GOT3 (cell line): ENCODE data around the gene OVCA2.
A peak's percentile ranks its signal among the peaks of the same experiment; 100 is the strongest.

Experiments
- DNase-seq: peaks from one replicate; lab custom pipeline; 2025; ENCODE audit warnings: mixed read lengths; lab: John Stamatoyannopoulos, UW

The OVCA2 gene

DNA sequence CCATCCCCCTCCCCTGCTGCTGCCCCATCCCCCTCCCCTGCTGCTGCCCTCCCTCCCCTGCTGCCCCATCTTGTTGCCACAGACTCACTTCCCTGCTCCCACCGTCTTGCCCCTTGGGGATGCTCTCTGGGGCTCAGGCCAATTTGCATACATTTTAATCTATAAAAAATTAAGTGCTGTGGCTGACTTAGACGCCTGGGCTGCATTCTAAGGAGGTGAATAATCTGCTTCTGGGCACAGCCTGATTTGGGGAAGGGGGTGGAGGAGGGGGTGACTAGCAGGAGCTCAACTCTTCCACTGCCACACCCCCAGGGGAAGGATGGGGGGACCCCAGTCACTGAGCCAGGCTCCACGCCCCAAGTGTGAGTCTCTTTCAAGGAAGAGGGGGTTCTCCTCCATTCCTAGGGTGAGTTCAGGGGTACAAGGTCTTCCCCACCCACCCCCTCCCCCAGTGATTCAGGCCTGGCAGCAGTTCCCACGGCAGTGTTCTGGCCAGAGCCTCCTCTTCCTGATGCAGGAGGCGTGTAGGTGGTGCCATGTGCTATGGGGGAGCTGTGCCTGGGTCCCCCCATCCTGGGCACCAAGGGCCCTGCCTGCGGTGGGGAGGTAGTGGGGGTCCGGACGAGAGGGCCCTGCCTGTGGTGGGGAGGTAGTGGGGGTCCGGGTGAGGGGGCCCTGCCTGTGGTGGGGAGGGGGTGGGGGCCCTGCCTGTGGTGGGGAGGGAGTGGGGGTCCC lies 6.8 kb upstream of the OVCA2 start:
- DNase-seq, result peak; percentile 35

DNA sequence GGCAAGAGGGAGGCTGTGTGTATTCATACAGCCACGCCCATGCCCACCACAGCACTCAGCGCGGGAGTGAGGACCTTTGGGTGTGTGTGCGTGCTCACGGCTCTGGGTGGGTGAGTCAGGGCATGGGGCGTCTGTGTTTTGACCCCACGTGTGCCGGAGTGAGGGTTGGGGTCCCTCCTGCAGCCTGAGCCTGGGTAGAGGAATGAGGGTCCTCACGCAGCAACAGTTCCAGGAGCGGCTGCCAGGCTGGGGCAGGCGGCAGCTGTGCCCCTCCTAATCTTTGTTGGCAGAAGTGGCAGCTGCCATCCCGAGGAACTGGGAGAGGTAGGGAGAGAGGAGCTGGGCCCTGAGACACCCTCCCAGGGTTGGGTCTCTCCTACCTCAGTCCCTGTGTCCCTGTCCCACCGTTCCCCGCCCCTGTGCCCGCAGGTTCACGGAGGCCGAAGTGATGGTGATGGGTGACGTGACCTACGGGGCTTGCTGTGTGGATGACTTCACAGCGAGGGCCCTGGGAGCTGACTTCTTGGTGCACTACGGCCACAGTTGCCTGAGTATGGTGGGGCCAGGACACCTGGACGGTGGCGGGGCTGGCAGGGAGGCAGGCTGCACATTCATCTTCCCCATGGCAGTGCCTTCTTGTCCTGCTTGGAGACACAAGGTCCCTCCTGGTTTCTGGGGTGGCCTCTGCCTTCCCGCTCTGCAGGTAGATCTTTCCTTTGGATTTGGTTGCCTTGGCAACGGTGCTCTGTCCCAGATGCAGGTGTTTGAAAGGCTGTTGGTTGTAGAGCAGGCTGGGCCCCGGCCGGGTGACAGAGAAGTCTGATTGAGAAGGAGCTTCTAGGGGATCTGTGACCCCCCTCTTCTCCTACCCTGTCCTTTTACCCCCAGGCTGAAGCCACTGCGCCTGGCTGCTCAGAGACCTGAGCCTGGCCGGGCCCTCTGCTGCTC lies 6.0 kb upstream of the OVCA2 start:
- DNase-seq, result no peak

GRCh38 chr17:2037155-2037554 lies 4.7 kb upstream of the OVCA2 start:
- no peak for DNase-seq

- DNase-seq, result no peak
Measured at GRCh38 chr17:2040219-2040827, 1.5 kb upstream of the OVCA2 start.

GRCh38 chr17:2040942-2041560 lies 771 bp upstream of the OVCA2 start:
- no peak for DNase-seq

GRCh38 chr17:2042390-2042847 lies 597 bp downstream of the OVCA2 start:
- DNase-seq, result no peak

GRCh38 chr17:2042933-2043332 lies 1.1 kb downstream of the OVCA2 start:
- DNase-seq, result no peak

GRCh38 chr17:2043785-2044184 lies 2.0 kb downstream of the OVCA2 start:
- DNase-seq, result no peak

GRCh38 chr17:2044263-2044894 lies 2.6 kb downstream of the OVCA2 start:
- no peak for DNase-seq

GRCh38 chr17:2047590-2047989 lies 5.8 kb downstream of the OVCA2 start:
- DNase-seq, result no peak

GRCh38 chr17:2048805-2049204 lies 7.0 kb downstream of the OVCA2 start:
- no peak for DNase-seq

GRCh38 chr17:2049333-2050299 lies 7.8 kb downstream of the OVCA2 start:
- DNase-seq, result peak; percentile 75

DNA sequence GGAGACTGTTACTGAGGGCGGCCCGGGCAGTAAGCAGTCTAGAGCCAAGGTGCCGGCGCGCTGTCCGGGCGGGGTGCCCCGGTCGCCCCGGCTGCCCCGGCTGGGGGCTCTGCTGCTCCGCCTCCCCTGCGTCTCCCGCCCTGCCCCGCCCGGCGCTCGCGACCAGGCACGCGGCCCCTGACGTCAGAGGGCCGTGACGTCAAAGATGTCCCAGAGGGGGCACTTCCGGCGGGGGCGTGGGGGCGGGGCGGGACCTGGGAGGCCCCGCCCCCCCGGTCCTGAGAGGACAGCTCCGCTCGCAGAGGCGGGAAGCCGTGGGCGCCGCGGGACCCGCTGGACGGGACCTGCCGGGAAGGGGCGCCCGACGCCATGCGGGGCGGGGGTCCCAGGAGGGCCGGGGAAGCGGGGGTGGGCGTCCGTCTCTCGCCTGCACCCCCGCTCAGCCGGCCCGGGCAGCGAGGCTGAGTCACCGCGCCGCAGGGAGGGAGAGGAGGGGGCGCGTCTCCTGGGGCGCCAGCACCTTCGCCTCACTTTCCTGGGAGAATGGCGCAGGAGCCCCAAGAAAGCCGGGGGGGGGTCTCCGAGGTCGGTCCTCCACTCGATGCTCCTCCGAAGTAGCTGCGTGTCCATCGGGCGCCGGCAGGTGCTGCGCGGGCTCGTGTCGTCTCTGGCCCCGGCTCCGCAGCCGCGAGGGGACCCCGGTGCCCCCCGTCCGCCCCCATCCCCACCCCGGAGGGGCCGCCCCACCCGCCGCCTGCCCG lies 8.7 kb downstream of the OVCA2 start:
- DNase-seq, result no peak

DNA sequence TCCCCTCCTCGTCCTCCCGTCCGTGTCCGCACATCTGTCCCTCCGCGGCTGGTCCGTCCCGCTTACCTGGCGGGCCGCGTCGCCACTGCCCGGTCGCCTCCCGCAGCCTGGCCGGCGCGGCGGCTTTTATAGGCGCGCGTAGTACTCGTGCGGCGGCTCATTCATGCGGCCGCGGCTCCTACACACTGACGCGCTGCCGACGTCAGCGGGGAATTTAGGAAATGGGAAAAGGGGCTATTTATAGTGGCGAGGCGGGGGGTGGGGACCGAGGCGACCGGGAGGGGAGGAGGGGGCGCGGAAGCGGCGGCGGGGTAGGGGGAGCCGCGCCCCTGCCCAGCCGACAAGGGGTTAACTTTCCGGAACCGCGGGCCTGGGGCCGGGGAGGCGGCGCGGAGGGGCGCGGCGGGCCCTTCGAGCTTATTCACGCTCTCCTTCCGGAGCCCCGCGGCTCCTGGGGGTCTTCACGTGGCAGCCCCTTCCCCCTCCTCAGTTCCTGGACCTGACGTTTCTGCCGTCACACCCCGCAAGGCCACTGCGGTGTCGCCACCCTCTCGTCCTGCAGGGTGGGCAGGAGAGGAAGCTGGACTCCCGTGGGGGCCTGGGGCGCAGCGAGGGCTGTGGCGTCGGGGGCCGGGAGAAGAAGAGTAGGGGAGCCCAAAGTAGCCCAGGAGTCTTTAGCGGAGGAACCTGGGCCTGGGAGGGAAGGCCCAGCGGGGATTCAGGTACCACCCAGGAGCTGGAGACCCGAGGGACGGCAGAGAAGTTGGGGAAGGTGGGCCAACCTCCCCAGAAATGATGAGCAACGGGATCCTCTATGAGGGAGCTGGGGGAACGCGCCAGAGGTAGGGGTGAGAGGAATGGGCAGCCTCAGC lies 9.5 kb downstream of the OVCA2 start:
- no peak for DNase-seq

DNA sequence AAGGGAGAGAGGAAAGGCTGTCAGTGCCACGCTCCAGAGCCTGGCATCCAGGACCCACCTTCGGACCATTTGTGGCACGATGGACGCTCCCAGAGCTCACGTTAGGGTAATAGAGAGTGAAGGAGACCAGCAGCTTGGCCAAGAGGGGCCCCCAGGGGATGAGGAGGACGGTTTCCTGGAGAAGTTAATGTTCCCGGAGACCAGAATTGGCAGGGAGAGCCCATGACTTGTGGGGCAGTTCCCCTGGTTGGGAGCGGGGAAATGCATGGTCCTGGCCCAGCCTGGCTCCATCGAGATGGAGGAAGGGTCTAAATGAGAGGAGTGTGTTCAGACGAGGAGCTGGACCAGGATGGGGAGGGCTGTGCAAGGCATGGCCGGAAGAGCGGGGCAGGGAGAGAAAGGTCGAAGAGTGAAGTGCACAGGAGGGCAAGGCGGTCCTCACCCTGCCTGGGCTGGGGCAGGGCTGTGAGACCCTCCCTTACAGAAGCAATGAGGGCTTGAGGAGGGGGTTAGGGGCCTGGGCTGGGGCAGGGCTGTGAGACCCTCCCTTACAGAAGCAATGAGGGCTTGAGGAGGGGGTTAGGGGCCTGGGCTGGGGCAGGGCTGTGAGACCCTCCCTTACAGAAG lies 10.2 kb downstream of the OVCA2 start:
- no peak for DNase-seq

DNA sequence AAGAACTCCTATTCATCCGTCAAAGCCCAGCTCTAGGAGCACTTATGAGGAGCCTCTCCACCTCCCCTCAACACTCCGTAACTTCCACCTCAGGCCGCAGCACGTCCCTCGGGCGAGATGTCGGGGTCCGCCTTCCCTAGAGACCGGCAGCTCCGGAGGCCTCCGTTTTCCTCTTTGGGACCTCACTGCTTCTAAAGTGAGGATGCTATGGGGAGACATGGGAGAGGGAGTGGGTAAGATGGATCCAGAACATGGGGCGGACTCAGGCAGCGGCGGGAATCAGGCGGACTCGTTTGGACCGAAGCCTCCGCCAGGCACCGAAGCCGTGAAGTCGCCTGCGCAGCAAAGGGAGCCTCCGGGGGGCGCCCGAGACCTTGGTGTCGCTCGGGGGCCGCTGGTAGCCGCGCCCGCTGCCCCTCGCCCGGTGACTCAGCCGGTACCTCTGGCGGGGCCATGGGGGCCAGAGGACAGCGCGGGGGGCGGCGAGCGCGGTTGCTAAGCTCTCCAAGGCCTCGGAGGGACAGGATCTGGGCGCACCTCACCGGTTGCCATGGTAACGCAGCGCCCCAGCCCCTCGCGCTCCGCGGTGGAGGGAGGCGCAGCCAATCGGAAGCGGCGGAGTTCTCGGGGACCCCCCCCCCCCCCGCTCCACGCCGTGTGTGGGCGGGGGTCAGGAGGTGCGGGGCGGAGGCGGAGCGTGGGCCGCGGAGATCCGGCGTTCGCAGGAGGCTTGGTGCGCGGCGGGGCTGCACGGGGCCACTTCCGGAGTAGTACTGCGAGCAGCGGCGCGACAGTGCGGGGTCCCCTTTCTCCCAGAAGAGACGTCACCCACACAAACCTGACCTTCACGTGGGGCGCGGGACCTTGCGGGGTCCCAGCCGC lies 11.8 kb downstream of the OVCA2 start:
- no peak for DNase-seq

DNA sequence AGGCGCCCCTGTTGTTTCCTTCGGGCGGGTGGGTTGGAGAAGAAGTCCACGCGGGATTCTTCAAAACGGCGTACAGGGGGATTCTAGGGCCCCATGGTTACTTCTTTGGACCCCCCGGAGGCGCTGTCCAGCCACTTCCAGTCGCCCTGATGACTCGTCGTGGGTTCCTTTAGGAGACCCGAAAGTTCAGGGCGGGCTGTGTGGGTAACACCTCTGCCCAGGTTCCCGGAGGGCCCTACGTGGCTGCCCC lies 12.4 kb downstream of the OVCA2 start:
- no peak for DNase-seq
